HG03439 (cell line): ENCODE data around the gene CAB39L.
"Not testable (repeated sequence)": the region's sequence is repeated elsewhere in the genome, so short reads cannot be mapped to it uniquely, and the experiment has no call there.

ENCODE experiments used
- ATAC-seq: cut with Tn5 transposase; IDR thresholded peaks from one replicate; pipeline ENCODE4 v1.9.1; 2021; ENCODE audit warnings: mild to moderate bottlenecking, moderate library complexity; ENCODE audit not compliant: unreplicated experiment

CAB39L gene

DNA sequence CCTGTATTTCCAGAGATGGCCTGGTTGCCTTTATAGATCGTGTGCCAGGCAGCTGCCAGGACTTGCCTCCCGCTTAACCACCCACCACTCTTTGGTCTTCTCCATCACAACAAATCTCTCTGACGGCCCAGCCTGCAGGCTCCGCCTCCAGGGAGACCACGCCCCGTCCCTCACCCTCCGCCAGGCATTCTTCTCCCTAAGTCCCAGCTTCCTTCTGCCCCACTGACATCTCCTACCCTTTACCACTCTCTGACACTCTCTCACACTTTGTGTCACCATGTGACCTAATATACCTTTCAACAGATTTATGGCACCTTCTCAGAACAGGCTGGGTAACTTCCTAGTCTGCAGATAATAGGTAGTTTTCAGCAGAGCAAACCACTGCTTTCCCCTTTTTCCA, 95.1 kb downstream of the CAB39L start:
- no peak for ATAC-seq

DNA sequence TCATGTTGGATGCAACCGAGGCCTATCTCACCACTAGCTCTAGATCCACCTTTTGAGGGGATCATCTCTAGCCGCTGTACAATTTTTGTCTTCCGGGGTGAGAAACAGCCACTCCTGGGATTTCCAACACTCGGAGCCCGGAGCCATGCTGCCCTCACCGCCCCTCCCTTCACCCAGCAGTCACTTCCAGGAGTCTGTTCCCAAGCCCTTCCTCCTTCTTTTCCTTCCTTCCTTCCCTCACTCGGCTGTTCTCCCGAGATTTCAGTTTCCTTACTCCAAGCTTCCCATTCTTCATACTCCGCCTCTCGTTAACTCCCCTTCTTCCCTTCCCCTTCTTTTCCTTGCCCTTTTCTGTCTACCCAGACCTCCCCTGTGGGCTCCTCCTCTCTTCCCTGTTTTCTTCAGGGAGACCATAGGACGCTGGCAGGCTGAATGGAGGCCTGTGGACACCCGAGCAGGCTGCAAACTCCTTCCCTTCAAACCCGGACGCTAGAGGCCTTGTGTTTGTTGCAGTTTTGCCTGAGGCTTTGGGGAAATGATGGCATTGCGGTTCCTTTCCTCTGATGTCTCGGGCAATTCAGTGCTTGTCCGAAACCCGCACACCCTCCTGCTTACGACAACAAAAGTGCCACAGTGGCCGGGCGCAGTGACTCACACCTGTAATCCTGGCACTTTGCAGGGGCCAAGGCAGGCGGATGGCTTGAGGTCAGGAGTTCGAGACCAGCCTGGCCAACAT, 96.0 kb downstream of the CAB39L start:
- ATAC-seq, result no peak

DNA sequence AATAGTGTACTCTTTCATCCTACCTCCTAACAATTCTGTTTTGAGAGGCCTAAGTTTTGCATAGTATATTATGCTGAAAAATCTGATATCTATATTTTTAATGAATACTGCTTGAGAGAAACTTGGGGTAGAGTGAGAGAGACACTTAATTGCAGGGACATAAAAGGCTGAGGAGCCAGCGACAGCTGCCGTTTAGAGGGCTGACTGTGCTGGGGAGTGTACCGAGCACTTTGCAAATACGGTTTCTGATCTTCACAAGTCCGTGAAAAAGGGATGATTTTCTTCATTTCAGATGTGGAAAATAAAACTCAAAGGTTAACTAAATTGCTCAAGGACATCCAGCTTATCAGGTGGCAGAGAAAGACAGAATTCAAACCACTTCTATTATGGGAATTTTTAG, 97.4 kb downstream of the CAB39L start:
- no peak for ATAC-seq

DNA sequence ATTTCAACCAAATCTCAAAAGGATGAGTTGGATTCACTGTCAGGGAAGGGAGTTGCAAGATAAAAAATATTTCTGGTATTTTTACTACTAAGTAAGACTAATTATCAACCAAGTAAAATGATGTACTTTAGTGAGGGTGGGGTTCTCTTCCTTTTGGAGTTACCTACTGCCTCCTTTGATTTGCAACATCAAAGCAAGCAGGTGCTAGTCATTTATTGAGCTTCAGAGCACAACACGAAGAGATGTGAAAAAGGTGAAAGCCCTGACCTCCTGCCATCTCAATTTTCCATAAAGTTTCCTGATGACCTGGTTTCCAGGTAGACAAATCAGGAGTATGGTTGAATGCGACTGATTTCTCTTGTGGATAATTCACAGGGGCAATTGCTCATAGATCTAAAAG, 100.1 kb downstream of the CAB39L start:
- ATAC-seq, result no peak

DNA sequence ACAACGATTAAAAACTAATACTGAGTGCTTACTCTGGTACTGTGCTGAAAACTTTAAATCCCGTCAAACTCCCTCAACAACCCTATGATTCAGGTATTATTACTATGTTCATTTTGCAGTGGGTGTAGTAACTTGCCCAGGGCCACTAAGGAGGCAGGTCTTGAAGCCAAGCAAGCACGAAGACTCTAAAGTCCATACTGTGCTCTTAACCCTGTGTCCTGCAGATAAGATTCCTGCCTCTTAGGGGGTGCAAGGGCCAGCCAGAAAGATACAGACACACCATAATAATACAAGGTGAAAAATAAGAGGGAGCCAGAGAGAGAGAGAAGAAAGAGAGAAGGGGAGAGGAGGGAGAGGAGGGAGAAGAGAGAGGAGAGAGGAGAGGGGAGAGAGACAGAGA, 100.6 kb downstream of the CAB39L start:
- no peak for ATAC-seq

DNA sequence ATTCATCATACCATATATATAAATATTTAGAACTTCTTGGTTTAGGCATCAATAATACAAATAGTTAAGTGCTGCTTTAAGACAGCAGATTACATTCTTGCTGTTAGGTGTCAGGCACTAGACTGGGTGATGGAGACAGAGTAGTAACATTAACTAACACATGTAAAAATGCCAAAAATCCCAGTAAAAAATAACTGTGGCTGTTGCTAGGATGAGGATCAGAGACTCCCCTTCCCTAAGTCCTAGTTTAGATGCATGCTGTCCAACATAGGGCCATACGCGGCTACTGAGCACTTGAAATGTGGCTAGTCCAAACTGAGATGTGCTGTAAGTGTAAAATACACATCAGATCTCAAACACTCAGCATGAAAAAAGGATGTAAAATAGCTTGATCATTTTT, 101.4 kb downstream of the CAB39L start:
- ATAC-seq, result no peak

DNA sequence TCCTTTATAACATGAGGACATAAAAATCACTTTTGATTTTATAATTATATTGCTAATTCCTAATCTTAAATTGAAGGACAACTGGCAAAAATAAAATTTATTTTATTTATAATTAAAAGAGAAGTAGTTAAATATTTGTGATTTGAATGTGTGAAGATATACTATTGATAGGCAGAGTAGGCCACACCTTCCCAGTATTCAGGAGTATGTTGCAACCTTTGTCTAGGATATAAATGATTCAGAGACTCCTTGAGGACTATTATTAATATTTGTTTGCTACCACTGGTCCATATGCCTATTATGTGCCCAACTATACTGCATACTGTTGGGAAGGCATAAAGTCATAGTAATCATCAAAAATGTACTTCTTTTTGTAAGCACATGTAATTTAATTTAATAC, 101.9 kb downstream of the CAB39L start:
- no peak for ATAC-seq

DNA sequence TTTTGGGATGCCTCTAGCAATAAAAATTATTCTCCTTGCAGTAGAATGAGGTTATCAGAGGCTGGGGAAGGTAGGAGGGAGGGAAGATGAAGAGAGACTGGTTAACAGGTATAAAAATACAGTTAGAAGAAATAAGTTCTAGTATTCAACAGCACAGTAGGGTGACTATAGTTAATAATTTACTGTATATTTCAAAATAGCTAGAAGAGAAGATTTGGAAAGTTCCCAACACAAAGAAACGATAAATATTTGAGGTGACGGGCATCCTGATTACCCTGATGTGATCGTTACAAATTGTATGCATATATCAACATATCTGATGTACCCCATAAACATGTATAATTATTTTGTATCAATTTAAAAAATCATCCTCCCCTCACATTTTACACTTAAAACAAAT, 102.3 kb downstream of the CAB39L start:
- ATAC-seq, result no peak

DNA sequence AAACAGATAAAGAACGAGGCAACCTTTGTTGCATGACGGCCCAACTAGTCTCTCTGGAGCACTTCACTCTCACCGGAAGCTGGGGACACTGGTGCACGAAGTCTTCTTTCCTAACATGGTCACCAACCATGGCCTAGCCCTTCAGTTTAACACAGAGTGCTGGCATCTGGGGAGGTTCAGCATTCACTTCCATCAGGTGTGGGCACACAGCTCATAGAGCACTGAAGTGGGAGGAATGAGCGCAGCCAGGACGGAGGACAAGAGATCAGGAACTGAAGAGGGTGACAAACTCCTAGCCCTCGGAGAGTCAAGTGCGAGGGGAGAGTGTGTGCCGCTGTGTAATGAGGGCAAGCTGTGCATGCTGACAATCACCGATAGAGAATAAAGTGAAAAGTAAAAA, 103.7 kb downstream of the CAB39L start:
- no peak for ATAC-seq

DNA sequence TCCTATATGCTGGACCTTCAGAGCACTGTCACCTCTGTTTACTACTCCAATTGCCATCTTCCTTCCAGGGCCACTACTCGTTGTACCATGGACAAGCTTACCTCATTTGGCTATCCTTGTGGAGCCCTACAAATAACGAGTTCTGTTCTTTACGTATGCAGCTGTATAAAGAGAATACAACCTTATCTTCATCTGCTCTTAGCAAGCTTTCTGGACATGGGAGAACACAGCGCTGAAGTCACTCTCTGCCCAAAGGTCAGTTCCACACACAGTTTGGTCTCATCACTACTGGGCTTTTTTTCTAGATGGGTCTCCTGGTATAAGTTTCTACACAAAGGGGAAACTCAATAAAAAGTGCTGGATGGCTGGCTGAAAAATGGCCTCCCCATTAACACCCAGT, 107.2 kb downstream of the CAB39L start:
- ATAC-seq, result no peak

DNA sequence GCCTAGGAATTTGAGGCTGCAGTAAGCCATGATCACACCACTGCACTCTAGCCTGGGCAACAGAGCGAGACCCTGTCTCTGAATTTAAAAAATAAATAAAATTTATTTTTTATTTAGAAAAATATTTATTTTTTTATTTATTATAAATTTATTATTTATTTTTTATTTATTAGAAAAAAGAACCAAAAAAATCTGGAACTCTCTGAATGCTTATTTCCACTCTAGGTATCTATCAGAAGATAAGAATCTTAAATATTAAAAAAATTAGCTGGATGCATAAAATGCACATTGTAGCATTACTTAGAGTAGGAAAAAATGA, 113.4 kb downstream of the CAB39L start:
- ATAC-seq, result no peak

DNA sequence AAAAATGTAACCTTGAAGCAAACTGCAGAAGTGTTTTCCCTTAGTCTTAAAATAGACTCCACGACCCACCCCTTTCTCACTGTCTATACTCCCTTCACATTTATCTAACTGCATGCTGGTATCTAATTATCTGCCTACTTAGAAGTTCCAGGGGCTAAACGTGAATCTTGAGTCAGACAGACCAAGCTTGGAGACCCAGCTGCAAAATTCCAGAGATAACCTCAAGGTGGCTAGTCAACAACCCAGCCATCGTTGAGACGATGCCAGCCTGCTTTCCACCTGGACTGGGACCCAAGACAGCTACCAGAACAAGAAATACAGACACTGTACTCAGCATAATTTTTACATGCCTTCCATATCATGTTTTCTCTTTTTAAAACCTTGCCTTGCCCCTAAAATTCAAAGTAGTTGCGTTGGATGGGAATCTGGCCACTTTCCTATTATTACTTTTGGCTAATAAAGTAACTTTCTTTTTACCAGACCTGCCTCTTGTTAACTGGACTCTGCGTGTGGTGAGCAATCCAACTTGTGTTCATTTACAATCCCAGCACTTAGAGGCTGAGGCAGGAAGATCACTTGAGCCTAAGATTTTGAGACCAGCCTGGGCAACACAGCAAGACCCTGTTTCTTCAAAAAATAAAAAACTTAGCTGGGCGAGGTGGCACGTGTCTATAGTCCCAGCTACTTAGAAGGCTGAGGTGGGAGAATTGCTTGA, 113.9 kb downstream of the CAB39L start:
- ATAC-seq, result no peak

DNA sequence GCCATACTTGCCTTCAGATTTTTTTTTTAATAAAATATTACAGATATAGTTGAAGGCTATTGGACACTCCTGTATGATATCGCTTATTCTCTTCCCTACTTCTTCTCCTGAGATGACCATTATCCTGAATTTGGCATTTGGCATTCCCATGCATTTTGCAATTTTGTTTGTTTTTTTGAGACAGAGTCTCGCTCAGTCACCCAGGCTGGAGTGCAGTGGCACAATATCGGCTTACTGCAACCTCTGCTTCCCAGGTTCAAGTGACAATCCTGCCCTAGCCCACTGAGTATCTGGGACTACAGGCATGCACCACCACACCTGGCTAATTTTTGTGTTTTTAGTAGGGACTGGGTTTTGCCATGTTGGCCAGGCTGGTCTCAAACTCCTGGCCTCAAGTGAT, 116.7 kb downstream of the CAB39L start:
- not testable (repeated sequence) for ATAC-seq

DNA sequence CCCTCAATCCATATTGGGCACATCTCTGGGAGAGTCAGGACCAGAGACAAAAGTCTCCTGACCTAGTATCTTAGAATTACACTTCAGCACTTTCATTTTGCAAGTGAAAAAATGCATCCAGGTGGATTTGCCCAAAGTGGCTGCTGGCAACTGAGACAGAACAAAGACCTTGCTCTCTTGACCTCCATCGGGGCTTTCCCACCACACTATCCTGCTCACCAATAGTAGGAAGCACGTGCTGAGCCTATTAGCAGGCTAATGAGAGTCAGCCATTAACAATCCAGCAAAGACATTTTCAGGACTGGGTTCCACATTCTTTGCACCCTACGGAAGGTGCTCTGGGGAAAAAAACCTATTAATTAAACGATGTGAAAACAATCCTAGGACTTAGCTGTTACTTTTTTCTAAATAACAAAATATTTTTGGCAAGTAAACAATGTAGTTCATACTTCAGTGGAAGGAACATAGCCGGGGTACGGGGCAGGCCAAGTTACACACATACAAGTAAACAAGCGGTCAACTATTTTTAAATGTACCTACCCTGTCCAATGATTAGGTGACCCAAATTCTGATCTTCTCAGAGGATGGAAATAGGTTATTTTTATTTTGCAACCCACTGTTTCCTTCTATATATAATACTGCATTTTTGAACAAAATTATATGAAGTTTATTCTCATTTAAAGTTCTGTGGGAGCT, 117.5 kb downstream of the CAB39L start:
- no peak for ATAC-seq

DNA sequence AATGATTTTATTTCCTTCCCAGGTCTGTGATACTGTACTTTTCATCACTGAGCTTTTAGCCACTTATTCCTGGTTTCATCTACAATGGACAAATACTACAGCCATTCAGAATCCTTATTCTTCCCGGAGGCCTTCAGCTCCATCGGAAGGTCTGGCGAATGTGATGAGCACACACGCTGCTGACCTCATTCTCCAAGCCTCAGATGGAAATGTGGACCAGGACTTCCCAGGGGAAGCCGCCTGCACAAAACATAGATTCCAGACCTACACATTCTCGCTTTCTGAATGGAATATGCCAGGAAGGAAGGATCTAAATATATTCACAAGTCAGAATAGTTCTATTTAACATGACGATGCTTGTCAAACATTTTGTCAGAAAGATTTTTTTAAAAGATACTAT, 120.5 kb downstream of the CAB39L start:
- ATAC-seq, result no peak

DNA sequence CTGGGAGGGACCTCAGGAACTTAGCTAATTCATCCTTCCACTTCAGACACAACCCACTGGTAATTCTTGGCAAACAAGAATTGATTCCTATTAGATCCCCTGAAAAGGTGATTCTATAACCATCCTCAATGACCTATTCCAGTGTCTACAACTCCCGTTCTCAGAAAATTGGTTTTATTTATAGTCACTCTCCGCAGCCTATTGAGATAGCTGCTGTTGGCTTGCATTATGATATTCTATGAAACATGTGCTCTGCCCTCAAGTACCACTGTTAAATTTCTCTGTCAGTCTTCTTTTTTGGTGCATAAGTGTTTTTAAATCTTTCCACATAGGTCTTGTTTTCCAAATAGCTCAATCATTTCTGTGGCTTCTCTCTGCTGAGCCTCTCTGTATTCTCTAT, 121.2 kb downstream of the CAB39L start:
- ATAC-seq, result no peak

DNA sequence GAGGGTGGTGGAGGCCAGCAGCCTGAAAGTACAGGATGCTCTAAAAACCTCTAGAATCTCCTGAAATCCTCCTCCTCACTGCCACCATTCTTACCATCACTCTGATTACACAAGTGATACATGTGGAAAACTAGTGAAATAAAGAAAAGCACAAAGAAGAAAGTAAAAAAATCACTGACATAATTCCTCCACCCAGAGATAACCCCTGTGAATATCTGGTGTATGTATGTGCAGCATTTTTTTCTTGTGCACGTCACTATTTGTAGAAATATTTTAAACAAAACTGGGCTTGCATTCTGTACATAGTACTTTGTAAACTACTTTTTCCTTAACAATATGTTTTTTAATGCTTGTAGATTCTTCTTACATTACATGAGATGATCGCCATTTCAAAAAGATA, 122.9 kb downstream of the CAB39L start:
- no peak for ATAC-seq

DNA sequence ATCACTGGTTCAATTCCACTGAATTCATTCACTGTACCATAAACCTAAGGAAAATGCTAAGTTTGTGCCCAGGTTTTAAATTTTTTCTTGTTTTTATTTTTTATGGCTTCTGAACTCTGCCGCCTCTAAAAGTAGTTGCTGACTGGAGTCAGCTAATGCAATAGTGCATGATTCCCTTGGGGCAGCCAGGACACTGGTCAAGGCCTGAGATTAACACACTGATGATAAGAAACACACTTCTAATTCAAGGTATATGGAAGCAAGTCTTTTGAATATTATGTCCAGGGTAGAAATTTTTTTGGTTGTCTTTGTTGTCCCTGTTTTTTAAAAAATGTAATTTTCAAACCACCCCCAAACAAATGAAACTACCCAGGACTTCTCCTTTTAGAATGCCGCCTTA, 123.9 kb downstream of the CAB39L start:
- no peak for ATAC-seq

DNA sequence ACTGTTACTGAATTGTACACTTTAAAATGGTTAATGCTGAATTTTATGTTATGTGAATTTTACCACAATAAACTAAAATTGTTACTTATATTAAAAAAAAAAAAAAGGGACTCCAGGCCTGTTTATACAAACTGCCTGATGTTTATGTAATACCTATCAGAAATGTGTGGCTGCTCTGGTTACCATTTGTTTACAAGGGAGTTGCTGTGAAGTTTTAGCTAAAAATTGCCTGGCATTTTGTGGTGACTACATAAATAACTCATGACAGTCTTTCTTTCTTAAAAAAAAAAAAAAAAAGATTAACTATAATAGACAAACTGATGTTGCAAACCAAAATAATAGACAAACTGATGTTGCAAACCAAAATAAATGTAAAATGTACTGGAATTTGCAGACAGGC, 124.3 kb downstream of the CAB39L start:
- no peak for ATAC-seq

DNA sequence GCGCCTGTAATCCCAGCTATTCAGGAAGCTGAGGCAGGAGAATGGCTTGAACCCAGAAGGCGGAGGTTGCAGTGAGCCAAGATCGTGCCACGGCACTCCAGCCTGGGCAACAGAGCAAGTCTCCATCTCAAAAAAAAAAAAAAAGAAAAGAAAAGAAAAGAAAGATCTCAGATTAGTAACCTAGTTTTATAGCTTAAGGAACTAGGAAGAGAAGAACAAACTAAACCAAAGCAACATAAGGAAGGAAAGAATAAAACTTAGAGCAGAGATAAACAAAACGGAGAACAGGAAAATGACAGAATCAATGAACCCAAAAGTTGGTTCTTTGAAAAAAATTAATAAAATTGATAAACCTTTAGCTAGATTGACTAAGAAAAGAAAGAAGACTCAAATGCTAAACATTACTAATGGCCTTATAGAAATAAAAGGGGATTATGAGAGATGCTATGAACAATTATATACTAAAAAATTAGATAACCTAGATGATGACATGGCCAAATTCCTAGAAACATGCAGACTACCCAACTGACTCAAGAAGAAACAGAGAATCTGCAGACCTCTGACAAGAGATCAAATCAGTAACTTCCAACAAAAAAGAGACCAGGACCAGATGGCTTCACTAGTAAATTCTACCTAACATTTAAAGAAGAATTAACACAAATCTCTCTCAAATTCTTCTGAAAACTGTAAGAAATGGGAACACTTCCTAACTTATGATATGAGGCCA, 127.9 kb downstream of the CAB39L start:
- ATAC-seq, result no peak

DNA sequence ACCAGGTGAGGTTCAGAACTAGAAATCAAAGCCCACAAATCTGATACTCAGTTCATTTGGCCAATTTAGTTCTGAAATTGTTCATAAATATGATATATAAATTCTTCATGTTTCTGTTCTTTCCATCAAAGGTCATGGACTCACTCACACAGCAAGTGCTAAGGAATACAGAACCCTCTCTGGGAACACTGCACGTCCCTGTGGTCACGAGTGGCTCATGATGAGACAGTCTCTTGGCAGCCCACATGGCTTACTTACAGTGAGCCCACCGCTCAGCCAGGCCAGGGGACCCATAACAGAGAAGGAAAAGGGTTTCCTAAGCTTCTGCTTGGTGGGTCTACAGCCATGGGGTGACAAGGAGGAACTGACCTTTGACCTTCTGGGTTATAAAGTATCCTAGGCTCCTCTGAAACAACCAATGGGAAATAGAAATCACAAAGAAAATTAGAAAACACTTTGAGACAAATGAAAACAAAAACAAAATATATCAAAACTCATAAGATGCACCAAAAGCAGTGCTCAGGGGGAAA, 128.8 kb downstream of the CAB39L start:
- no peak for ATAC-seq
